ENCODE measurements around the gene NUDCD3.

Gene NUDCD3

DNA sequence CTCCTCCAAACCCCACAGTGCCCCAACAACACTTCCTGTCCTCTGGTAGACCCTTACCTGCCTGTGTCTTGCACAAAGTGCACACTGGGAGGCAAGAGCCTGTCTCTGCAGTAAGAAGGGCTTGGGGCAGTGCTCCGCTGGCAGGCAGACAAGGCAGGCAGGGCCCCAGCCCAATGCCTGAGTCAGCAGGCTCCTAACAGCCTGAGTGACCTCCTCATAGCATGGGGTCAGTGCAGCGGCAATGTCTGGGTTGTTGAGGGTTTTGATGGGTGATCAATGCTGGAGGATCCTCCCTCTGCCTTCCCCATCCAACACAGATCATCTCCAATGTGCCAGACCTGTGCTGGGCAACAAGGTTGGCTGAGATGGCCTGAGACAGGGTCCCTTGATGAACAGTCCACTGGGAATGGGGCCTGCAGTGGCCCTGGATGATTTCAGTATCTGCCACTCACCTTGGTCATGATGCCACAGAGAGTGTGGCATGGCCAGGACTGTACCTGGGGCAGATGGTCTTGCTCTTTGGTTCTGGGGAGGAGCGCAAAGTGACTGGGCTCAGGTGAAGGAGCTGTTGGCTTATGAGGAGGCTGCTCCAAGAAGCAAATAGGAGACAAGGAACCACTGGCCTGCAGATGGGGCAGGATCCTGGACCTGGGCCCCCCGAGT is 109.5 kb downstream of the NUDCD3 start:
- DNase-seq: no peak

DNA sequence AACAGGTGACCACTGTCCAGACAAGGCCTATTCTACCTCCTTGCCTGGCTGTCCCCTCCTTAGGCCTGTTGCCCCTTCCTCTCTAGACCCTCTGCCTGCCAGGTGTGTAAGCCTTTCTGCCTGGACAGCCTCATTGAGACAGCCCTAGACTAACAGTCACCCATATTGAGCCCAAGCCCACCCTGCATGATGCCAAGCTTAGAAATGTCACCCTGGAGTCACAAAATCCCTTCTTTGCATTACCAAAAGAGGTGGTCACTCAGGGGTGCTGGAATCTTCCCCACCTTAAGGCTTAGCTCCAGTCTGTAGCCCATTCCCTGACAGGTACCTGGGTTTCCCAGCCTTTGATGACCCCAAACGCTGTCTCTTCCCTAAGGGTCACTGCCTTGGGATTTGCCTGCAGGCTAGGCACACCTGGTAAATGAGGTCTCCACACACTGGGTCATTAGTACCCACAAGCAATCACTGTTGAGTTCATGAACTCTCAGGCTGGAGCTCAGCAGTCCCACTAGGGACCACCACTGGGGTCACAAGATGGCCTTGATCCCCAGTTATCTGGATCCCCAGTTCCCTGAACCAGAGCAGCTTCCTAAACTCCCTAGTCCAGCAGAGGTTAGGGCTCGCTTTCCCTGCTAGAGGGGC is 110.1 kb downstream of the NUDCD3 start:
- DNase-seq: no peak

DNA sequence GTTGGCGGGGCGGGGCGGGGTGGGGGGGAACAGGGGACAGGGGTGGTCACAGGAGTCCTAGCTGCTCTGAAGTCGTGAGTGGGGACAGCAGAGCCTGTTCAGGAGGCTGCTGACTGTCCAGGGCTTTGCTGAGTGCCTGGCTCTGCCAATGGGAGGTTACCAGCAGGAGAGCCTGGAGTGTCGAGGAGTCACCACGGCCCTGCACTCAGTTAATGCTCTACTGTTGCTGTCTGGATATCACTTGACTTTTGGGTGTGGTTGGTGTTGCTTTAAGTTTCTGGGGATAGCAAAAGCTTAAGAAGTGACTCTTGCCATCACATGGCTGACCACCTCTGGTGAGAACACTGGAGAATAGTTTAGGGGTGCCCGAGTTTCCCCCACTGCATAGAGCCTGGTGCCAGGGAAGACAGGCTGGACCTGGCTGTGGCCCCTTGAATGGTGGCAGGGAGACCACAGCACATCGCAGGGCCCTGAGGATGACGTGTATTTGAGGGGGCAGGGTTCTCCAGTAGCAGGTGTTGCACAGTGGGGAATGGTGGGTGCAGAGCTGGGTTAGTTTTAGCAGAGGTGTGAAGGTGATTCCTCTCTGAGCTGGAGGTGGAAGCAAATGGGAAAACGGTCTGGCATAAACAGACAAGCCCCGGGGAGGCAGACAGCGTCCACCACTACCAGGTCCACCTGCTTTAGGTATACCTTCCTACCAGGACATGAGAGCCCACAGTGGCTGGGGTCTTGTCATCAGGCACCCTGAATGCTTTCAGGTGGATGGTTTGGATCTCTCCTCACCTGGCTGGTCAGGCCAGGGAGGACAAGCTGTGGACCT is 110.9 kb downstream of the NUDCD3 start:
- no peak for DNase-seq

- DNase-seq: no peak
These were observed 111.7 kb downstream of the NUDCD3 start for GRCh38 chr7:44378744-44379143.

DNA sequence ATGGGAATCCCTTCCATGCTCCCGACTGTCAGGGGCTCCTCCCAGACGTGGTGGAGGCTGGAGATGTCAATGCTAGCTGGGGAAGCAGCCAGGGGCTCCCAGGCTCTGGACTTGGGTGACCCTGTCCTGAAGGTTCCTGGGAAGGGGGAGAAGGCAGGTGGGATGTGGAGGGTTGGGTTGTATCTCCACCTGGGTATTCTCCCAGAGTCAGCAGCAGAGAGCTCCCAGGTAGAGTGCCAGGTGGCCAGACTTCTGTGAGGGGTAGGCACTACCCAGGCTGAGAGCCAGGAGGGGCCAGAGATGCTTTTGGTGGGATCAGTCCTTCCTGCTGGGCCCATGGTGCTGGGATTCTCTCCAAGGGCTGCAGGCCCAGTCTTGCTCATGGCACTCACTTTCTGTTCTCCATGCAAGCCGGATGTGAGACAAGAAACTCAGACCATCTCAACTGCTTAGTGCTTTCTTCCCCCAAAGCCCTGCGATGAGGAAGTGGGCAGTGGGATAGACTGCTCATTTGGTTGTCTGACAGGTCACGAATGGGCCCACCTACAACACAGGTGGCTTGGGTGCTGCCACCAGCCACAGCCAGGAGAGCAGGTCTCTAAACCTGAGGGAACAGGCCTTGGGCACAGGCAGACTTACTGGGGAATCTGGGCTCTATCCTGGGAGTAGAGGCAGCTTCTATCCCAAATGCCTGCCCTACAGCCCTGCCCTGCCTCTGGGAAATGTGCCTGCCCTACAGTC is 112.6 kb downstream of the NUDCD3 start:
- no peak for DNase-seq

DNA sequence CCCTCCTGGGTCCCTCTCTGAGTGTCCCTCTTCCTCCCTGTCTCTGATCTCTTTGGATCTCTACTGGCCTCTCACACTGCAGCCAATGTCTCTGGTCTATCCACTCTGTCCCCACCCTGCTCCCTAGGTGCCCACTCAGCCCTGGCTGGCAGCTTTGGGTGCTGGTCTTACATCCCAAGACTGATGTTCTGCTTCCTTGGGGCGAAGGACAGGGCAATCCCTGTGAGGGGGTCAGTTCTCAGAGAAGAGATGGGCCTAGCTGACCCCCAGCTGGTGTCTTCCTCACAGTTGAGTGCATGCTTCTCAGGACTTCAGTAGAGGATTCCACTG is 113.4 kb downstream of the NUDCD3 start:
- DNase-seq: no peak

DNA sequence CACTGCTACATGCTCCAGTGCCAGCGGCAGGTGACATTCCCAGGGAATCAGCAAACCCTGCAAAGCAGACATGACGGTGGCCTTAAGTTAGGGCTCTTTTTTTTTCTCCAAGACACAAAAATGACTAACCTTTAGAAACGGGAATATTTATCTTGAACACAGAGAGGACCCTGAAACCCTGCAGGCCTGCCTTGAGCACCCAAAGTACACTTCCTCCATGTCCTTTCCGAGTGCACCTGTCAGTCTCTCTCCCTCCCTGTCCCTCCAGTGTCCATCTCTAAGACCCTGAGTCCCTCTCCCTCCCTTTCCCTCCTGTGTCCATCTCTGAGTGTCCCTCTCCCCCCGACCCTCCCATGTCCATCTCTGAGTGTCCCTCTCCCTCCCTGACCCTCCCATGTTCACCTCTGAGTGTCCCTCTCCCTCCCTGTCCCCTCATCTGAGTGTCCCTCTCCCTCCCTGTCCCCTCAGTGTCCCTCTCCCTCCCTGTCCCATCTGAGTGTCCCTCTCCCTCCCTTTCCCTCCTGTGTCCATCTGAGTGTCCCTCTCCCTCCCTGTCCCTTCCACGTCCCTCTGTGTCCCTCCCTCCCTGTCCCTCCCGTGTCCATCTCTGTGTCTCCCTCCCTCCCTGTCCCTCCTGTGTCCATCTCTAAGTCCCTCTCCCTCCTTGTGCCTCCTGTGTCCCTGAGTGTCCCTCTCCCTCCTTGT is 113.9 kb downstream of the NUDCD3 start:
- no peak for DNase-seq

- no peak for DNase-seq
These were observed 114.5 kb downstream of the NUDCD3 start for GRCh38 chr7:44375926-44376342.

DNA sequence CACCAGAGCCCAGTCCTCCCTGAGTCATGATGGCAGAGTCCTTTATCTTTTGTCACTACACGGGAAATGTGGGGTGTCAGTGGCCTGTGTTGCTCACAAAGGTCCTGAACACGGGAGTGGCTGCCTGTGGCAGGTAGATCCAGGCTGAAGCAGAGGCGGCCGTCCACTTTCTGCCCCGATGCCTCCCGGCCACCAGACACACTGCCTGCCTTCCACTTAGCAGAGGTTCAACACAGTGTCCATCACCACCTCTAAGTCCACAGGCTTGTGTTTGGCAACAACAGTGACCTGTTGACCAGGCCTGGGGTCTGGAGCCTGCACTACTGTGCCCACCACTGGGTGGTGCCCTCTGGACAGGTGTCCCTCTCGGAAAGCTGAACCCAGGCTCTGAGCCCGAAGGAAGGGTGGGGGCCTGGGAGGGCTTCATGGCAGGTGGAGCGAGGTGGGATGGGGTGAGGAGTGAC is 115.2 kb downstream of the NUDCD3 start:
- DNase-seq: no peak

- no peak for DNase-seq
These were observed 116.3 kb downstream of the NUDCD3 start for GRCh38 chr7:44374007-44374763.

GRCh38 chr7:44373418-44373740 is 117.1 kb downstream of the NUDCD3 start:
- no peak for DNase-seq

- DNase-seq: no peak
These were observed 117.7 kb downstream of the NUDCD3 start for GRCh38 chr7:44372560-44373417.

DNA sequence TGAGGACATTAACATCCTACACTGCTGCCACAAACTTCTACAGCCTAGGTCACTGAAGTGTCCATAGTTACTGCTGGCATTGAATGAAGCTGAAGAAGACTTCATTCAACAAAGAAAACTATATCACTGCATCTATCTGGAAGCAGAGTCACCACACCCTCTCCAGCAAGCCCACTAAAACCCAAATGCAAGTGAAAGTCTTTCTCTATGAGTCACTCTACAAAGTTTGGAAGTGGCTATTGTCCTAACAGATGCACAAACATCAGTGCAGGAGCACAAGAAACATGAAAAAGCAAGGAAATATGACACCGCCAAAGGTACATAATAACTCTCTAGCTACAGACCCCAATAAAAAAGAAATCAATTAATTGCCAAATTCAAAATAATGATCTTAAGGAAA is 121.6 kb downstream of the NUDCD3 start:
- DNase-seq: no peak

- no peak for DNase-seq
These were observed 122.0 kb downstream of the NUDCD3 start for GRCh38 chr7:44368455-44368854.

- no peak for DNase-seq
These were observed 122.9 kb downstream of the NUDCD3 start for GRCh38 chr7:44367475-44368043.

- no peak for DNase-seq
These were observed 123.5 kb downstream of the NUDCD3 start for GRCh38 chr7:44366986-44367385.

DNA sequence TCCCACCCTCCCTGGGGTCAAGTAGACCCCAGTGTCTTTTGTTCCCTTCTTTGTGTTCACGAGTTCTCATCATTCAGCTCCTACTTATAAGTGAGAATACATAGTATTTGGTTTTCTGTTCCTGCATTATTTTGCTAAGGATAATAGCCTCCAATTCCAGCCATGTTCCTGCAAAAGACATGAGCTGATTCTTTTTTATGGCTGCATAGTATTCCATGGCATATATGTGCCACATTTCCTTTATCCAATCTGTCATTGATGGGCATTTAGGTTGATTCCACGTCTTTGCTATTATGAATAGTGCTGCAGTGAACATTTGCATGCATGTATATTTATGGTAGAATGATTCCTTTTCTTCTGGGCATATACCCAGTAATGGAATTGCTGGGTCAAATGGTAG is 136.8 kb downstream of the NUDCD3 start:
- no peak for DNase-seq

DNA sequence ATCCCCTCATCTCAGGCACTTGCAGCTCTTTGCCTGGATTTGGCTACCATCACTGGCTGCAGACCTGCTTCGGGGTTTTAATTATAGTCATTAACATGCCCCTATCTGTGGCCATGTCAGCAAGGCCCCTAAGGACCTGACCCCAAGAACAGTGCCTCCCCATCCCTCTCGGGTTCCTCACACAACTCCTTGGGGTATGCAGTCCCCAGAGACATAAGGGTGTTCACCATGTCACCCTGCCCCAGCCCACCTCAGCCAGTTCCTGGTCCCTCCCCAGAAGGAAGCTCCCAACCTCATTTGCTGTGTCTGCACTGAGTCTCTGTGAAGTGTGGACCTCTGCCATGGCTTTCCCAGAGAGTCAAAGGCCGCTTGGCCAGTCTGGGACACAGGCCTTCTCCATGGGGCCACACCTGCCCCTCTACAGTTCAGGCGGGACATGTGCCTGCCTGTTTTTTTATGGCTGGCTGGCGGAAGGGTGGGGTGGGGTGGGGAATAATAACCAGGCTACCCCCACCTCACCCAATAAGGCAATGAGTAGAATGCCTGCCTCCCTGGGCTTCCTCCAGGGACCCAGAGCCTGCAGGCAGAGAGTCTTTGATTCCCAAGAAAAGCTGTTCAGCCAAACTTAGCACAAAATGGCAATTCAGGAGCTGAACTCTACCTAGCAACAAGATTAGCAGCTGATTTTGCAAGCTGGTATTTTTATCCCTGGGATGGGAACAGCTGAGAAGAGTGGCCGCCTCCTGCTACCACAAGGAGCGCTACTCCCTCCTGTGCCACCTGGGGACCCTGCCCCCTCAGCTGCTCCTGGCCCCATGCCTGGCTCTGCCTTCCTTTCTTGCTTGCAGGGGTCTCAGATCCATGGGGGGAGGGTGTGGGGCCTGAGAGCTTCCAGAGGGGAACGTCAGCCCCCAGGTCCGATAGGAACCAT is 141.3 kb downstream of the NUDCD3 start:
- DNase-seq: no peak

GRCh38 chr7:44348300-44348699 is 142.2 kb downstream of the NUDCD3 start:
- peak in 1 of 2 experiments; percentile 1 for DNase-seq

All from NCI-H187 (cell line).